Hematopoietic multipotent progenitor cell treated with erythropoietin and hydrocortisone succinate and interleukin-3 and kit ligand, for 4 days (in vitro differentiated cells): ENCODE data around the gene MMP28.

ENCODE experiments used
- DNase-seq: peaks from one replicate; pipeline ENCODE4 v3.0.0-alpha.2; 2015

MMP28 gene

GRCh38 chr17:35716897-35717465, 78.5 kb downstream of the MMP28 start:
- DNase-seq, result no peak

GRCh38 chr17:35716173-35716572, 79.3 kb downstream of the MMP28 start:
- no peak for DNase-seq
